A172 (cell line): ENCODE measurements around the gene GLRA1. TPM values are rescaled to one million over a fixed set of nuclear protein-coding genes. Genes with fewer than 3 reads are reported as not detected.
A peak's percentile ranks its signal among the peaks of the same experiment; 100 is the strongest.

Source experiments
- DNase-seq: peaks from one replicate; pipeline ENCODE4 v3.0.0-alpha.2; 2015; ENCODE audit warnings: low spot score
- total RNA-seq: library from RNA; depleted of rRNA; stranded (reverse); fragments of >200 nt; shearing (Covaris generic); gene quantifications from 2 replicates; pipeline ENCODE4 v1.2.3, GENCODE V29; 2014; rRNA removed

Gene GLRA1
- not detected in 2 replicates for total RNA-seq

DNA sequence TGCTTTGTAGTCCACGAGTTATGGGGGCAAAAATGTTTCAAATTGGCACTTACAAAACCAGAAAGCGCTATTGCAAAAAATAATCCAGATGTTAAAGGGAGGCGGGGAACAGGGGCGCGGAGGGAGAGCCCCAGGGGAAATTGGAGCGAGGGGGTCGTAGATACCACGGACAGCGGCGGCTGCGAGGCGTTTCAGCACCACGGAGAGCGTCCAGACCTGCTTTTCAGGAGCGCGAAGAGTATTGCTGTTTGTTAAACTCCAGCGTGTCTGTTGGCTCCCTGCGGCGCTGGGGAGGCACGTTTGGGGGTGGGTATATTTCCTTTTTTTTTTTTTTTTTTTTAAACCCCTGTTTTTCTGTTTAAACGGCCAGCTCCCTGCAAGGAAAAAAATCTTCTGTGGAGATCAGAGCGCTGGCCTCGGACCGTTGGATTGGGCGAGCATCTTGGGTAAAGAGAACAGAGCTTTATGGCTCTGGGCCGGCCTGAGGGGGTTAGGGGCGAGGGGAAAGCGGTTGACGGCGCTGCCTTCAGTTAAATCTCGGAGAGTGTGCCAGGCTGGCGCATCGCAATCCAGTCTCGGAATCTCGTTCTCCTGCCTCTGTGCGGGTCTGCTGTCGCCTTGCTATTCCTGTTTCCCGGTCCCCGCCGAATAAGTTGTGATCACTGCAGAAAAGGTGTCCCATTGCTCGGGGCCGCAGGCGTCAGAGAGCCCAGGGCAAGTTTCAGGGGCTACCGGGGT, at the start of gene GLRA1:
GLRA1 (minus strand) TSS at position 288 of the 738 bp plus-strand sequence. CDS start 302 bp downstream, outside the sequence.
- DNase-seq, result peak; percentile 49

DNA sequence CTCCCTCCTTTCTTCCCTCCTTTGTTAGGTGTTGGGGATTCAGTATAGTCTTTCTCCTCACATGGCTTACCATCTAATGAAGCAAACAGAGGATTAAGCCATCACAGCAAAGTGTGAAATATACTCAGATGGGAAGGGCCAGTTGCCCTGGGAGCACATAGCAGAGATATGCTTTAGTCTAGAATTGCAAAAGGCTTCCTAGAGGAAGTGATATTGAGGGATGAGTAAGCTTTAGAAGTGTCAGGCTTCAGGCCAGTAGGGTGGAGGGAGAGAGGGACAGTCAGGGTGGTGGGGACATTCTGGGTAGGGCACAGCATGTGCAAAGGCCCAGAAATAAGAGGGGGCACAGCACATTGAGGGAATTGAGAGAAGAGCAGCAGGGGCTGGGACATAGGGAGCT, 46.2 kb upstream of the GLRA1 start:
- no peak for DNase-seq

DNA sequence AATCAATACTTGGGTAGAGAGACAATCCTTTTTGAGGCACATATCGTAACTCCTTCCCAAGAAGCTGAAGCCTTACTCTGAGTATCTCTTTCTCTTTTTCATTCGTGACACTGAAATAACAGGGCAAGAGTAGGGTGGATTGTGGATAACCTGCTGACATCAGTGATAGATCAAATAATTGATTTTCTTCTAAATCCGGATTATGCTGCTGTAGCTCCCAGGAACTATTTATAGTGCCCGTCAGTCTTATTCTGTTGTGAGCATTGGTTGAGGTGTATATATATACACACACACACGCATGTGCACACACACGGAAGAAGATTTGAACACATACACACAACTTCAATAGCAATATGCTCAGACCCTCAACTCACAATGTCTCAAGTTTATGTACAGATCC, 43.2 kb upstream of the GLRA1 start:
- no peak for DNase-seq

DNA sequence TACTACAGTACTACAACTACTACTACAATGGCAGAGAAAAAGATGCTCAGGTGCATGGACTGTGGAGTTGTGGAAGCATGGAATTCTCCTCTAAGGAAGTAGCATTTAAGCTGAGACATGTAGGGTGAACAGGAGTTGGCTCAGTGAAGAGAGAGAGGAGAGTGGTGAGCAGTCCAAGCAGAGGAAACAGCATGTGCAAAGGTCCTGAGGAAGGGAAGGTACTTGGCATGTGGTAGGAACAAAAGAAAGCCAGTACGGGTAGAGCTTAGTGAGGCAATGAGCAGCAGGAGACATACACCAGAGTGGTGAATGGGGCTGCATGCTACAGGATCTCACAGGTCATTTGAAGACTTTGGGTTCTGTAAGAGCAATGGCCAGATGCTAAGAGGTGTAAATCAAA, 41.4 kb upstream of the GLRA1 start:
- no peak for DNase-seq

DNA sequence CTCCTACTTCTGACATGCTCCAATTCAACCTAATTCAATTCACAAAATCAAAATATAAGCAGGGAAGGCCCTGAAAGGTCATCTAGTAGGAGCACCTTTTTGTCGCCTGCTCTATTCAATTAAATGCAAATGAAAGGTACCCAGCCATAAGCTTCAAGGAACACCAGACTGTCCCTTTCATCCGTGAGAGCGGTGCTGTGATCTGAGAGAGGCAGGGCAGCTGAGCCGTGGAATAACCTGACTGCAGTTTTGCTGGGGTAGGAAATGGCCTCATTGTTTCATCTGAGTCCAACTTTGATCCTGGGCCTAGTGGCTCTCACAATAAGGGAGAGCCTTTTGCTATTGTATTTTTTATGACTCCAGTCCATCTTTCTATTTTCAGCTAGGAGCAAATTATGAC, 39.8 kb upstream of the GLRA1 start:
- DNase-seq, result no peak

DNA sequence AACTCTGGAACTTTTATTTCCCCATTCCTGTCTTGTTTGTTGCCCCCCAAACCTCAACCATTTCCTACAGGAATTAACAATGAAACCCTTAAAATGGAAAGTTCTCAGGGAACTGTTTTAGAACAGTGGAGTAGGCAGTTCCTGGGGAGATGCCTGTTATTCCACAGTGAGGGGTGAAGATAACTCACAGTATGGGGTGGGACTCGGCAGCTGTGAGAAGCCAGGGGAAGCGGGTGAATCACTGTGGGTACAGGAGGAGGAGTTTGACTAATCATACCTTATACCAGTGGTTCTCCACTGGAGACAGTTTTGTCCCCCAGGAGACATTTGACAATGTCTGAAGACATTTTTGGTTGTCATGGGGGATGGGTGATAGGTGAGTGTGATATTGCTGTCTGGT, 36.9 kb upstream of the GLRA1 start:
- DNase-seq, result peak; percentile 39

DNA sequence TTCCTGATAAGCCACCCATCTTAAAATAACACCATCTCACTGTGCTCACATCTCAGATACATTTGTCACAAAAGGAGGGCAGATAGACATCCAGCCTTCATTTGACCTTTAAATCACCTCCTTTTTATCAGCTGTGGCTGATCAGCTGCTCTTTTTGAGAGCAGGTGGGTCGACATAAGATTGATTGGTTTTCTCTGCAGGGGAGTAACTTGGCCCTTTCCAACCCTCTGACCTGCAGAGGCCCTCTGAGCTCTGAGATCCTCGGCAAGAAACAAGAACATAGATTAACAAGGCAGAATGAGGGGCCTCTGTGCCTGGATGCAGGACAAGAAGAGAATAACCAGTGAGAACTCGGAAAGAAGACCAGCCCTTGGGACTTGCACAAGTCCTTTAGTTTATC, 33.5 kb upstream of the GLRA1 start:
- DNase-seq, result no peak

DNA sequence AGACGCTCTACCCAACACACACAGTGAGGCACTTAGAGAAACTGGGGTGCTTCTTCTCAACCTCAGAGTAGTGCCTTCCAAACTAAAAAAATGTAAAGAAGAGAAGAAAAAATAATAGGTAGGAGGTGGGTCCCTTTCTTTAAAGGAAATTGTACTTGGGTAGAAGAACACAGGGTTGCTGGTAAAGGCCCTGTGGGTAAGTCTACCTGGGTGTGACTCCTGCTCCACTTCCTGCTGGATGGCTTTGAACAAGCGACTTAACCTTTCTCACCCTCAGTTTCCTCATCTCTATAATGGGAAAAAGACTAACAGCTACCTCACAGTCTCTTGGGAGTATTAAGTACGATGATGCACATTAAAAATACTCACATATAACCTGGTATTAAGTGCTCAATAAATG, 32.1 kb upstream of the GLRA1 start:
- DNase-seq, result no peak

DNA sequence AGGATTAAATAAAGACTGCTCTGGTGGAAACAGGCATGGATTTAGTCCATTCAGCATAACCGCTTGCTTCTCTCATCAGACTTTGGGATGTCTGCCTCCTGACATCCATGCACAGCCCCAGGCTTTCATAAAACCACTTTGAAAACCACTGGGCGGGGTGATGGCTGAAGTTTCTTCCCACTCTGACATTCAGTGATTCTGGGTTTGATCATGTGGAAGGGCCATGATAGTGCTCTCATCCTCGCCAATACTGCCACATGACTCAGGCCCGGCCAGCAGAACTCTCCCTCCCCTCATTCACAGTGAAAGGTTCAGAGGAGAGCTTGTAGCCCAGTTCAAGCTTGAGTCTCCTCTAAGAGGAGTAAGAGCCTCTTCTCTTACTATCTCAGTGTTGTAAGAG, 29.6 kb upstream of the GLRA1 start:
- no peak for DNase-seq

DNA sequence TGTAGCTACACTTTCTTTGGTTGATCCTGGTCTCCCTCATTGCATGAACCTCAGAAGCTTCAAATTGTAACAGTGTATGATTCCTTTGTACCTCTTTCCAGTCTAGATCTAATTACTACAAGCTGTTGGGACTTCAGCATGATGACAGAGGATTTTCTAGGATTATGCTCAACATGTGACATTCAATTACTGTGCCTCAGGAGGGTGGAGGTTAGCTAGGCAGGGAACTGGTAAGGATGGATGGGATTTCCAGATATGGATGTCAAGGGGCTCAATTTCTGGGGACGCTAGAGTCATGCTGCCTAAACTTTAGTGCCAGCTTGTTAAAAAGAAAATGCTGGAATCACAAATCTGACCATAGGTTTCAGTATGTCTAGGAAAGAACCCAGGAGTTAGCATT, 29.2 kb upstream of the GLRA1 start:
- DNase-seq, result no peak

DNA sequence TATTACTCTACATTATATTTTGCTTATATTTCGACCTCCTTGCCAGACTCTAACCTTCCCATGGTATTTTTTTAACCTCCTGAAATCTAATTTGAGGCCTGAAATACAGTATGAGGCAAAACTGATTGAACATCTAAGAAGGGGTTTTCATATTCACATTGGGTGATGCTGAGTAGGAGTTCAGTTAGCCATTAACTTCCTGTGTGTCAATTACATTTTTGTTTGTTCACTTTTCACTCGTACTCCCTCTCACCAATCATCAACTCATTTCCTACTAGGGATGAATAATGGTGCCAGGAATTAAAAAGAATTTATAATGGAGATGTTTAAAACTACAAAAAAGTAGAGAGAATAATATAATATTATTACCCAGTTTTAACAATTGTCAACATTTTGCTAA, 27.6 kb upstream of the GLRA1 start:
- DNase-seq, result no peak

DNA sequence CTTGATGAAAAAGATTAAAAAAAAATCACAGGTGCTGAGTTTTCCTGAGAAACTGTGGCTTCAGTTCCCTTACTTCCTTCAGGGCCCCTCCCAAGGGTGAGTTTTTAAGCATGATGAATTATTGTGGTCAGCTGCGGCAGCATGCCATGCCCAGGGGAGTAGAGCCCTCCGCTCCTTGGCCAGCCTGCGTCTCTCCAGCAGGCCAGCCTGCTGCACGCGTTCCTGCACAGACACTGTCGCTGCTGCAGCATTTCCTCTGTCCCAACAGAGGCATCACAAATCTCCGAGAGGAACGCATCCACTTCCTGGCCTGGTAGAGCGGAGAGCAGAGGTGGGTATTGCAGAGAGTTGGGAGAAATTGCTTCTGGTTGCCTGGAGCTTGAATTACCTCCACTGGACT, 26.1 kb upstream of the GLRA1 start:
- peak; percentile 23 for DNase-seq

DNA sequence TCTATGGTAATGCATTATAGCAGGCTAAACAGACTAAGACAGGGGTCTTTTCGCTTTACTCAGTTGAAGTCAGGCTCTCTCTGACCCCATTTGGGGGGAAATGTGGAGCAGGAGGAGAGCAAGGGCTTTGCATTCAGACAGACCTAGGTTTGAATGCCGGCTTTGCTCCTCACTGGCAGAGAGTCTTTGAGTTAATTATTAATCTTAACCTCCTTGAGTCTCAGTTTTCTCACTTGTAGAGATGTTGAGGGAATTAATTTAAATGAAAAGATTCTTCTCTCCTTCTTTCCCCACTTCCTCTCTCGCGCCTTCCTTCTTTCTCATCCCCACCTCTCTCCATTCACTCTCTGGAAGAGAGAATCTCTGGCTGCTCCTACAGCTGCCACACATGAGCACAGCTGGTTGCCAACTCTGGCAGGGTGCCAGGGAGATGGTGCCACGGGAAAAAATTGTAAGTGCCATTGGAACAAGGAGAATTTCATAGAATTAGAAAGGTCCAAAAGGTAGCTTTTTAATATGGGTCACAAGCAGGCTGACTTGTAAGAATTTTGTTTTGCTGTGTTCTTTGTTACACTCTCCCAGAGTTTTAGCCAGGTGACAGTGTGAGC, 25.2 kb upstream of the GLRA1 start:
- DNase-seq, result no peak

DNA sequence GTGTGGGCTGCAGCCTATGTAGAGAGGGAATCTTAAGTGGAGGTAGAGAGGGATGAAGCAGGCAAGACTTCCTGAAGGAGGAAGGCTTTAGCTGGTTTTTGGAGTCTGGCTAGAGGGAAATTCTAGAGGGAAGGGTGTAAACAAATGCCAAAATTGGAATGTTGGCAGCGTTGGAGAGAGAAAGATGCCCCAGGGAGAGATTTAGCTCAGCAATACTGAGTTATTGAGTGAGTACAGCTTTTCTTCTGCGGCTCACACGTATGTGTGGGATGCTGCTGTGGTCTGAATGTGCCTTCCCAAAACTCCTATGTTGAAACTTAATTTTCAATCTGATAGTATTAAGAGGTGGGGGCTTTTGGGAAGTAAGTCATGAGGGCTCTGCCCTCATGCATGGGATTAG, 24.5 kb upstream of the GLRA1 start:
- no peak for DNase-seq

DNA sequence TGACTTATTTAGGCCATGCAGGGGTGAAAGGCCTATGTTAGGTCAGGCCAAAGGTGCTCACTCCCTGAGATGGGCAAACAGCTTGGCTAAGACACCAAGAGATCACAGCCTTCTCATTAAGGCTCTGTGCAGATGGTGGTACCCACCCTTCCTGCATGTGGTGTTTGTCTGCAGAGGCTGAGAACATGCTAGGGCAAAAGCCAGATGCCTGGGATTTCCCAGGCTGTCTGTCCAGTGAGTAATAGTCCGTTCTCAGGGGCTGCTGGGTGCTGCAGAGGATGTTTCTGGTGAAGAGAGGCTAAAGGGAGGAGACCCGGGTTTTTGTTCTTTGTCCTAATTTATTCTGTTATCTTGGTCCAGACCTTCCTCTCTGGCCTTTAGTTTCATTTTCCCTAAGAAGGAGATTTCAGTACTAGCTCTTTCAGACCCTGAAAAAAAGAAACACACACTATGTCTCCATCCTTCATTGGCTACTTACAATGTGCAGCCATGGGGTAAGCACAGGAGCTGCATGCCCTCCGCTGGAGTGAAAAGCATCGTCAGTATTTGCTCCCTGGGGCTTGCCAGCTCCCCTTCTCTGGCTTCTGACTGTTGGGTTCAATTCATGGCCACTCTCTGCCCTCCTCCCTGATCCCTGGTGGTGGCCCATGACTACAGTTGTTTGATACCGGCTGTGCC, 23.4 kb upstream of the GLRA1 start:
- DNase-seq, result peak; percentile 11

DNA sequence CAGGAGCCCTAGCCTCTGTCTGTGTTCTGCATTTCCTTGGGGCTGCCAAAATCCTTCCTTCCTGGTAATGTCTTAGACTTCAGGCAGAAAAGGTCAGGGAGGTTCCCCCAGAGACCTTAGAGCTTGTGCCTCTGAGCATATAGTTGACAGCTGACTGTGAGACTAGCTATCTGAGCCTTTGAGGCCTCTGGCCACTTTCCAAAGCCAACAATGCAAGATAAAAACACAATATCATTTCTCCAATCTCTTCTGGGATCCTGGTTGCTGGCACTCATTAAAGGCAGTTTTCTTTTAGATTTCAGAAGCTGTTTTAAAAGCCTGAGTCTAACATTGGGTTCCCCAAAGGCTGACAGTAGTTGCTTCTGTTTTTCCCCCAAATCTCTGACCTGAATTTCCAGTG, 13.2 kb upstream of the GLRA1 start:
- no peak for DNase-seq

DNA sequence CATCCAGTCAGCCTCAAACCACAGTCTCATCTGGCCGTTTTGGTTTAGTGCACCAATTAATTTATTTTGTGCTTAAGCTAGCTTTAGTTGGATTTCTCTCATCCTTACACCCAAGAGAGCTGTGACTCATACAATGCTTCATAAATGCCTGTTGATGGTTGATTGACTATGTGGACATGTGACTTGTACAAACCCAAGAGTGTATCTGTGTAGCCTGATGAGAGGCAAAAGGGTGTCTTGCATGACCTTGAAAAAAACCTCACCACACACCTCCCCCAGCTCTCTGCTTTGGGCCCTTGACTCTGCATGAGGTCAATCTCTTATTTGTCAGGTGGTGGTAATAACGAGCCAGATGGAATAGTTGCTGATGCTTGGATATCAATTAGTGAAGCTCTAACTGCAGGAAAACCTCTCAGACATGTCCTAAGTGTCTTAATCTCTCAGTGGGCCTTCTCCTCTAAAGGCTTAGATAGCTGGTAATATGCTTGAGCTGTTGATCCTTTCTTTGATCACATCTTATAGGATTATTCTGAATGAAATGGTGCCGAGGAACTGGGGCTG, 10.6 kb upstream of the GLRA1 start:
- DNase-seq, result no peak

DNA sequence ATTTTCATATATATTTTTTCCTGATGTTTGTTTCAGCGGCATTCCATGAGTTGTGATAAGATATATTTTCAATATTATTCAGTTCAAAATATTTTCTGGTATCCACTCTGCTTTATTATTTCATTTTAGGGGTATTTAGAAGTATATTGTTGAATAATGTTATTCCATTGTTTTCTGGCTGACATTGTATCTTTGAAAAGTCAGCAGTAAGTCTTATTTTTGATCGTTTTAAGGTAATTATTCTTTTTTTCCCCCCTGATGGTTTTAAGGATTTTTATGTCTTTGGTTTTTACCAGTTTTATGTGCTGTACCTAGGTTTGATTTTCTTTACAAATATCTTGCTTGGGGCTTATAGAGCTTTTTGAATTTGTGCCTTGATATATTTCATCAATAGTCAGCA, 6.6 kb upstream of the GLRA1 start:
- DNase-seq, result no peak

DNA sequence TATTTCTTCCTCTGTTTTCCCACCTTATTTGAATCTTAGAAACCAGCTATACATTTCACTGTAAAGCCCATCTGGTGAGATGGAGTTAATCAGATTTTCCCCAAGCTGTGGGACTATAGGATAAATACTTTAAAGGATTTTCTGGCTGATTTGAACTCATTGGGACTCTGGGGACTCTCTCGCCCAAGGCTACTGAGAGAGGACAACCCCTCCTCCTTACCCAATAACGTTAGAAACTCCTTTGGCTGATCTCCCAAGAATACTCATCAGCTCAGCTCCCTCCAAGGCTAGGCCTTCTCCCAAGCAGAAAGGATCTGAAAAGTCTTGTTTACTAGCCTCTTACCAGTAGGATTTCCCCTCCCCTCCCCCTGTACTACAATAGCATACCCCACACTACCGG, 1.5 kb upstream of the GLRA1 start:
- DNase-seq, result no peak

DNA sequence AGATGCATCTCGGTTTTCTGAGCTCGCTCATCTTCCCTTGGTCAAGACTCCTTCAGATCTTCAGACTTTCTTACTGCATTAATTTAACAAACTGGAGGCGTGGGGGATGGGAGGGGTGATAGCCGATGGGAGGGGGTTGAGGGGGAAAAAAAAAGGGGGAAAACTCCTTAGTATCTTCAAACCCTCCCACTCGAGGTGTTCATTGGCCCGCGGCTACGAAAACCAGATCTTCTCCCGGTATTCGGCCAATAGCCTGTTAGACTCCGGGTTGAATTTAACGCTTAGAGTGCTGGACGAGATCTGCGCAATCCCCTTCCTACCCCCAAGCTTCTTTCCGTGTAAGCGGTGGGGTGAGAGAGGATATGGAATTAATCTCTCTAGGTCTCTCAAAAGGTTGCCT, 689 bp upstream of the GLRA1 start:
- DNase-seq, result no peak

DNA sequence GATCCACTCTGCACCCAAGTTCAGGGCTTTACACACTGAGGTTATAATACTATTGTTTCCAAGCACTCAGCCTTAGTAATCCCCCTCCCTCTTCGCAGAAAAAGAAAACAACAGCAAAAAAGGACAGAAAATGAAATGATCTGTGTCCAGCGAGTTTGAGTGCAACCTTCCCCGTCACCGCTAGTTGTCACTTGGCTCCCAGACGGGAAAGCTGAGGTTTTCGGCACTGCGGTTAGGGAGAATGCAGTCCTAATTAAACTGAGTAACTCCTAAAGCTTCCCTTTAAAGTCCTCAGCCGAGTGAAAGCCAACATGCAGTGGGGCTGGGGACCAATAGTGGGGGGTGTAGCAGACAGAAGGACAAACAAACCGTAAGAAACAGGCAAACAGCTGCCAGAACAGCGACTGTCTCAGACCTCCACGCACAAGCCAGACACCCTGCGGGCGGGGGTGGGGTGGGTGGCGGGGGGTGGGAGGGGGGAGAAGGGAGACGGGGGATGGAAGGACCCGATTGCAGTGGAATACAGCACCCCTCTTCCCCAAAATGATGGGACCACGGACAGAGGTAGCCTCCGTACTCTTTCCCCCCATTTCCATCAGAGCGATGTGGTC, 680 bp downstream of the GLRA1 start:
- peak; percentile 16 for DNase-seq

DNA sequence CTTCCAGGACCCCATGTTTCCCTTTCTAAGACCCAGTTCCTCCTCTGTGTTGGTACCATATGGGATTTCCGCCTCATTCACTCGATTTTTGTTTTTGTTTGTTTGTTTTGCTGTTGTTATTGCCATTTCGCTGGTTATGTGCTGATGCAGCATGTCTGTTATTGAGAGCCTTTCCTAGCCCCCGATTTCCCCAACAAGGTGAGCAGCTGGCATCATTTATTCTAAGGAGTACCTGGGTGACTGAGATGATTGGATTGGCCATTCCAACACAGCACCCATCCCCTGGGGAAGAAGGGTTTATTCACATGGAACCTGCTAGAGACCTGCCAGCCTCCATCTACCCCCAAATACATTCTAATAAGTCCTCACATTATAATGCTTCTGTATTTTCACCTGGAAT, 2.7 kb downstream of the GLRA1 start:
- no peak for DNase-seq
